WTC11 (cell line): Measurements from ENCODE around the gene ZNF189. TPM values are rescaled to one million over a fixed set of nuclear protein-coding genes. Genes with fewer than 3 reads are reported as not detected.

Experiments used
- ATAC-seq: fragments of 200-7000 bp; cut with Tn5 transposase; 2 replicates; pipeline ENCODE4 v1.10.0; 2021; ENCODE audit warnings: mild to moderate bottlenecking, moderate library complexity
- CTCF ChIA-PET: fragments of 300-600 bp; sonication (Branson Sonifier 250); formaldehyde crosslinking; loops from one replicate; lab custom pipeline; 2021; ENCODE audit warnings: antibody characterized with exemption; lab: Charles Lee
- POLR2A ChIA-PET: fragments of 350-600 bp; sonication (Branson Sonifier 250); formaldehyde crosslinking; loops from one replicate; lab custom pipeline; 2021; ENCODE audit warnings: antibody characterized with exemption; lab: Charles Lee
- DNase-seq: peaks from one replicate; pipeline ENCODE4 v3.0.0; 2021; ENCODE audit warnings: low spot score
- H3K27ac Mint-ChIP-seq: 2 replicates; pipeline ENCODE4 v1.8.0; 2021; ENCODE audit warnings: mixed read lengths
- H3K27me3 Mint-ChIP-seq: 2 replicates; pipeline ENCODE4 v1.8.0; 2021; ENCODE audit warnings: low read depth, mild to moderate bottlenecking, moderate library complexity, mixed read lengths
- H3K36me3 Mint-ChIP-seq: 2 replicates; pipeline ENCODE4 v1.8.0; 2021; ENCODE audit warnings: mixed read lengths
- H3K4me1 Mint-ChIP-seq: 2 replicates; pipeline ENCODE4 v1.8.0; 2022; ENCODE audit warnings: mixed read lengths
- H3K4me3 Mint-ChIP-seq: 2 replicates; pipeline ENCODE4 v1.8.0; 2021; ENCODE audit warnings: mild to moderate bottlenecking, moderate library complexity, mixed read lengths
- H3K9me3 Mint-ChIP-seq: 2 replicates; pipeline ENCODE4 v1.8.0; 2021; ENCODE audit warnings: mixed read lengths
- ARID4B ChIP-seq: sonication (generic); formaldehyde crosslinking; IDR thresholded peaks from 2 replicates; pipeline ENCODE4 v1.8.0; 2023; ENCODE audit warnings: missing genetic modification reagents, mild to moderate bottlenecking, borderline replicate concordance
- CDX4 ChIP-seq: fragments of 250-450 bp; sonication (Bioruptor Pico); IDR thresholded peaks from 2 replicates; pipeline ENCODE4 v1.9.0; 2021; ENCODE audit warnings: moderate library complexity, mild to moderate bottlenecking, inconsistent platforms, borderline replicate concordance
- E2F5 ChIP-seq: sonication (generic); formaldehyde crosslinking; IDR thresholded peaks from 2 replicates; pipeline ENCODE4 v1.8.1; 2022; ENCODE audit warnings: mild to moderate bottlenecking, moderate library complexity, missing genetic modification reagents
- ETV6 ChIP-seq: sonication (generic); formaldehyde crosslinking; IDR thresholded peaks from 2 replicates; pipeline ENCODE4 v1.8.1; 2022; ENCODE audit warnings: mild to moderate bottlenecking, missing genetic modification reagents
- FOXJ3 ChIP-seq: sonication (generic); formaldehyde crosslinking; IDR thresholded peaks from 2 replicates; pipeline ENCODE4 v1.9.0; 2021; ENCODE audit warnings: missing genetic modification reagents, mild to moderate bottlenecking, borderline replicate concordance
- FOXP4 ChIP-seq: sonication (generic); formaldehyde crosslinking; IDR thresholded peaks from 2 replicates; pipeline ENCODE4 v1.8.0; 2022; ENCODE audit warnings: mild to moderate bottlenecking, missing genetic modification reagents
- IRF2 ChIP-seq: sonication (generic); formaldehyde crosslinking; IDR thresholded peaks from 2 replicates; pipeline ENCODE4 v1.8.0; 2022; ENCODE audit warnings: low read depth, missing genetic modification reagents, borderline replicate concordance
- NFYB ChIP-seq: sonication (generic); formaldehyde crosslinking; conservative IDR thresholded peaks from 2 replicates; pipeline ENCODE4 v1.8.0; 2022; ENCODE audit warnings: low read depth, missing genetic modification reagents
- OVOL2 ChIP-seq: fragments of 250-450 bp; sonication (Bioruptor Pico); IDR thresholded peaks from 2 replicates; pipeline ENCODE4 v1.9.0; 2021; ENCODE audit warnings: mild to moderate bottlenecking, borderline replicate concordance
- RELA ChIP-seq: sonication (generic); formaldehyde crosslinking; IDR thresholded peaks from 2 replicates; pipeline ENCODE4 v1.8.1; 2022; ENCODE audit warnings: missing genetic modification reagents, mild to moderate bottlenecking, borderline replicate concordance
- SMAD3 ChIP-seq: sonication (generic); formaldehyde crosslinking; IDR thresholded peaks from 2 replicates; pipeline ENCODE4 v1.8.0; 2022; ENCODE audit warnings: missing genetic modification reagents, mild to moderate bottlenecking, borderline replicate concordance
- SOX15 ChIP-seq: fragments of 250-450 bp; sonication (Bioruptor Pico); IDR thresholded peaks from 2 replicates; pipeline ENCODE4 v1.9.0; 2021; ENCODE audit warnings: mild to moderate bottlenecking
- TEAD1 ChIP-seq: sonication (generic); formaldehyde crosslinking; IDR thresholded peaks from 2 replicates; pipeline ENCODE4 v1.8.0; 2022; ENCODE audit warnings: mild to moderate bottlenecking, missing genetic modification reagents
- ZBTB21 ChIP-seq: sonication (generic); formaldehyde crosslinking; IDR thresholded peaks from 2 replicates; pipeline ENCODE4 v1.8.1; 2023; ENCODE audit warnings: mild to moderate bottlenecking, missing genetic modification reagents, borderline replicate concordance
- ZNF121 ChIP-seq: sonication (generic); formaldehyde crosslinking; IDR thresholded peaks from 2 replicates; pipeline ENCODE4 v1.8.0; 2023; ENCODE audit warnings: missing genetic modification reagents
- ZNF138 ChIP-seq: sonication (generic); formaldehyde crosslinking; conservative IDR thresholded peaks from 2 replicates; pipeline ENCODE4 v1.8.1; 2022; ENCODE audit warnings: mild to moderate bottlenecking, moderate library complexity, missing genetic modification reagents
- total RNA-seq: library from RNA; stranded (reverse); gene quantifications from 3 replicates; pipeline ENCODE4 v1.2.3, GENCODE V29; 2021
- TF ChIP-seq, protein P1 (sequence below): sonication (generic); formaldehyde crosslinking; IDR thresholded peaks from 2 replicates; pipeline ENCODE4 v1.8.1; 2023; ENCODE audit warnings: mild to moderate bottlenecking, missing genetic modification reagents, moderate library complexity
- TF ChIP-seq, protein P2 (sequence below): fragments of 250-450 bp; sonication (Bioruptor Pico); IDR thresholded peaks from 2 replicates; pipeline ENCODE4 v1.9.0; 2021; ENCODE audit warnings: mild to moderate bottlenecking, borderline replicate concordance

Gene ZNF189
- total RNA-seq, 1 experiment from 2014 or later = 10.3 TPM

DNA sequence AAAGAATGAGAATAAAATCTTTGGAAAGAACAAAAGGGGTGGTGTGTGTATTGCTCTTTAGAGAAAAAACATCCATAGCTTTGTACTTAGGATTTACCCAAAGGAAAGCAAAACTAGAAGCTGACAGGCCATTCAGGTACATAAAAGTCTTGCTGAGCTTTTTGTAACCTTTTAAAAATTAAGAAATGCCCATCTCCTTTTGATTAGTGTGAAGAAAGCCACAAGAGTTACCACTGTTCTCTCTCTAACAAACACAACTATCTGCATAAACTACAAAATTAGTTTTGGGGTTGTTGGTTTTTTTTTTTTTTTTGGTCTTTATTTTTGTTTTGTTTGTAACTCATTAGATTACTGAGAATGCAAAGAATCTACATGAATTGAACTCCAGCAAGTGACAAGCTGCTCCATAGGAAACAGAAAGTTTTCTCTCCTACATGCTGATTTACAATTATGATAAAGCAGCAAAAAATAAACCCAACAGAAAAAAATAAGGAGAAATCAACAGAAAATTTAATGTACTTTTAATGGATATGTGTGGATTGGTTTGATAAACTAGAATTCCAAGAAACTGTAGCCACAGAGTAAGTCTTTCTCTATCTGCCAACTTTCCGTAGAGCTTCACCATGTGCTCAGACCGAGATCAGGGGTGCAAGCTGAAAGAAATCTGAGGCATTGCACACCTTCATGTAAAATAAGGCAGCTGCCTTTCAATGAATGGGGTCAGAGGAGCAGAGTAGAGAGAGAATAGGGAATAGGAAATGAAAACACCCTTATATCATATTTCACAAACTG lies 26.1 kb upstream of the ZNF189 start:
- Mint-ChIP-seq H3K9me3 (peaks cover 14% of the 10 kb centered on the region), H3K27ac (no peak overlapping the region), H3K4me1 (peaks cover 19% of the 10 kb centered on the region), H3K4me3 (no peak overlapping the region), H3K36me3 (no peaks in the 10 kb centered on the region)
- ChIA-PET POLR2A (interaction anchor here (1.2 kb wide), 1 partner anchor 9 kb away, joined by 5 read pairs; no protein-coding TSS in a partner anchor), CTCF (interaction anchor here (0.6 to 2.5 kb wide), 4 partner anchors 16 to 254 kb away, joined by 3 to 13 read pairs (median 6); no protein-coding TSS in a partner anchor)
- ATAC-seq (no peak), DNase-seq (no peak)
- TF ChIP-seq RELA (CRISPR knock-in tag) (no peak), ZBTB21 (CRISPR knock-in tag) (no peak), NFYB (CRISPR knock-in tag) (no peak), SOX15 (CRISPR knock-in tag) (no peak), TEAD1 (CRISPR knock-in tag) (no peak), CDX4 (CRISPR knock-in tag) (no peak), ARID4B (CRISPR knock-in tag) (no peak), E2F5 (CRISPR knock-in tag) (no peak), ZNF138 (no peak), IRF2 (CRISPR knock-in tag) (no peak), SMAD3 (CRISPR knock-in tag) (no peak), ZNF121 (CRISPR knock-in tag) (no peak), OVOL2 (CRISPR knock-in tag) (no peak), ETV6 (CRISPR knock-in tag) (no peak), FOXP4 (CRISPR knock-in tag) (no peak), FOXJ3 (CRISPR knock-in tag) (no peak)
- TF ChIP-seq, protein P1, sequence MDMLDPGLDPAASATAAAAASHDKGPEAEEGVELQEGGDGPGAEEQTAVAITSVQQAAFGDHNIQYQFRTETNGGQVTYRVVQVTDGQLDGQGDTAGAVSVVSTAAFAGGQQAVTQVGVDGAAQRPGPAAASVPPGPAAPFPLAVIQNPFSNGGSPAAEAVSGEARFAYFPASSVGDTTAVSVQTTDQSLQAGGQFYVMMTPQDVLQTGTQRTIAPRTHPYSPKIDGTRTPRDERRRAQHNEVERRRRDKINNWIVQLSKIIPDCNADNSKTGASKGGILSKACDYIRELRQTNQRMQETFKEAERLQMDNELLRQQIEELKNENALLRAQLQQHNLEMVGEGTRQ = no peak
- TF ChIP-seq, protein P2, sequence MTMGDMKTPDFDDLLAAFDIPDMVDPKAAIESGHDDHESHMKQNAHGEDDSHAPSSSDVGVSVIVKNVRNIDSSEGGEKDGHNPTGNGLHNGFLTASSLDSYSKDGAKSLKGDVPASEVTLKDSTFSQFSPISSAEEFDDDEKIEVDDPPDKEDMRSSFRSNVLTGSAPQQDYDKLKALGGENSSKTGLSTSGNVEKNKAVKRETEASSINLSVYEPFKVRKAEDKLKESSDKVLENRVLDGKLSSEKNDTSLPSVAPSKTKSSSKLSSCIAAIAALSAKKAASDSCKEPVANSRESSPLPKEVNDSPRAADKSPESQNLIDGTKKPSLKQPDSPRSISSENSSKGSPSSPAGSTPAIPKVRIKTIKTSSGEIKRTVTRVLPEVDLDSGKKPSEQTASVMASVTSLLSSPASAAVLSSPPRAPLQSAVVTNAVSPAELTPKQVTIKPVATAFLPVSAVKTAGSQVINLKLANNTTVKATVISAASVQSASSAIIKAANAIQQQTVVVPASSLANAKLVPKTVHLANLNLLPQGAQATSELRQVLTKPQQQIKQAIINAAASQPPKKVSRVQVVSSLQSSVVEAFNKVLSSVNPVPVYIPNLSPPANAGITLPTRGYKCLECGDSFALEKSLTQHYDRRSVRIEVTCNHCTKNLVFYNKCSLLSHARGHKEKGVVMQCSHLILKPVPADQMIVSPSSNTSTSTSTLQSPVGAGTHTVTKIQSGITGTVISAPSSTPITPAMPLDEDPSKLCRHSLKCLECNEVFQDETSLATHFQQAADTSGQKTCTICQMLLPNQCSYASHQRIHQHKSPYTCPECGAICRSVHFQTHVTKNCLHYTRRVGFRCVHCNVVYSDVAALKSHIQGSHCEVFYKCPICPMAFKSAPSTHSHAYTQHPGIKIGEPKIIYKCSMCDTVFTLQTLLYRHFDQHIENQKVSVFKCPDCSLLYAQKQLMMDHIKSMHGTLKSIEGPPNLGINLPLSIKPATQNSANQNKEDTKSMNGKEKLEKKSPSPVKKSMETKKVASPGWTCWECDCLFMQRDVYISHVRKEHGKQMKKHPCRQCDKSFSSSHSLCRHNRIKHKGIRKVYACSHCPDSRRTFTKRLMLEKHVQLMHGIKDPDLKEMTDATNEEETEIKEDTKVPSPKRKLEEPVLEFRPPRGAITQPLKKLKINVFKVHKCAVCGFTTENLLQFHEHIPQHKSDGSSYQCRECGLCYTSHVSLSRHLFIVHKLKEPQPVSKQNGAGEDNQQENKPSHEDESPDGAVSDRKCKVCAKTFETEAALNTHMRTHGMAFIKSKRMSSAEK = no peak
- TF ChIP-seq, all 79 proteins: peak for 0
- H3K27me3 Mint-ChIP-seq = no peaks in the 10 kb centered on the region
